IMR-90 (cell line): ENCODE data around the gene PRLR. TPM values are rescaled to one million over a fixed set of nuclear protein-coding genes. Genes with fewer than 3 reads are reported as not detected.

ENCODE experiments used
- ATAC-seq: fragments of 200-7000 bp; cut with Tn5 transposase; 2 replicates; pipeline ENCODE4 v1.9.1; 2020; ENCODE audit warnings: low read depth, mild to moderate bottlenecking, moderate library complexity
- BruUV-seq: library from RNA; stranded (reverse); fragments of 400-500 nt; replicated peaks from 2 replicates; lab custom pipeline; 2021; lab: Mats Ljungman, UMichigan
- CTCF ChIA-PET: fragments of 300-600 bp; formaldehyde crosslinking; extraction: SDS; loops from one replicate; lab custom pipeline; 2021; ENCODE audit warnings: antibody characterized with exemption; lab: Yijun Ruan, JAX
- POLR2A ChIA-PET: fragments of 300-600 bp; sonication (Branson Sonifier 250); formaldehyde crosslinking; loops from one replicate; lab custom pipeline; 2022; ENCODE audit warnings: antibody characterized with exemption; ENCODE audit not compliant: unreplicated experiment; lab: Charles Lee
- DNase-seq: peaks from one replicate; pipeline ENCODE4 v3.0.0; 2013
- H2AFZ ChIP-seq: replicated peaks from 2 replicates; pipeline ENCODE3; 2013; ENCODE audit warnings: low read length, mild to moderate bottlenecking; ENCODE audit not compliant: poor library complexity
- H2AK5ac ChIP-seq: 2 replicates; pipeline ENCODE4 v1.6.1; 2013; ENCODE audit warnings: low read depth, low read length, inconsistent platforms
- H2AK9ac ChIP-seq: replicated peaks from 2 replicates; pipeline ENCODE3; 2013; ENCODE audit warnings: mild to moderate bottlenecking, low read depth, low read length, moderate library complexity; ENCODE audit not compliant: poor library complexity
- H2BK120ac ChIP-seq: 2 replicates; pipeline ENCODE4 v1.6.1; 2013; ENCODE audit warnings: low read depth, low read length, inconsistent platforms
- H2BK15ac ChIP-seq: 3 replicates; pipeline ENCODE4 v1.6.1; 2013; ENCODE audit warnings: low read depth, low read length, inconsistent platforms
- H2BK20ac ChIP-seq: 2 replicates; pipeline ENCODE4 v1.6.1; 2013; ENCODE audit warnings: low read depth, mild to moderate bottlenecking, inconsistent platforms, low read length, moderate library complexity
- H2BK5ac ChIP-seq: 2 replicates; pipeline ENCODE4 v1.6.1; 2013; ENCODE audit warnings: mild to moderate bottlenecking, low read depth, low read length, inconsistent platforms; ENCODE audit not compliant: poor library complexity, severe bottlenecking
- H3K14ac ChIP-seq: replicated peaks from 2 replicates; pipeline ENCODE4 v1.6.1; 2013; ENCODE audit warnings: low read depth, low read length, inconsistent platforms
- H3K18ac ChIP-seq: 2 replicates; pipeline ENCODE4 v1.6.1; 2013; ENCODE audit warnings: low read depth, low read length, control low read depth
- H3K23ac ChIP-seq: 2 replicates; pipeline ENCODE4 v1.6.1; 2013; ENCODE audit warnings: low read depth, low read length, inconsistent platforms
- H3K27ac ChIP-seq: 2 replicates; pipeline ENCODE4 v1.5.1; 2013; ENCODE audit warnings: mild to moderate bottlenecking, control low read depth, low read length; ENCODE audit not compliant: insufficient read depth
- H3K27me3 ChIP-seq: 2 replicates; pipeline ENCODE4 v1.6.1; 2013; ENCODE audit warnings: low read length; ENCODE audit not compliant: control insufficient read depth, insufficient read depth
- H3K36me3 ChIP-seq: 2 replicates; pipeline ENCODE4 v1.6.1; 2013; ENCODE audit warnings: low read length, mixed read lengths; ENCODE audit not compliant: control insufficient read depth, insufficient read depth
- H3K4ac ChIP-seq: 2 replicates; pipeline ENCODE4 v1.6.1; 2013; ENCODE audit warnings: low read depth, low read length, inconsistent platforms
- H3K4me1 ChIP-seq: 2 replicates; pipeline ENCODE4 v1.6.1; 2013; ENCODE audit warnings: low read length, mixed read lengths; ENCODE audit not compliant: control insufficient read depth, insufficient read depth
- H3K4me2 ChIP-seq: 2 replicates; pipeline ENCODE4 v1.6.1; 2013; ENCODE audit warnings: low read depth, mild to moderate bottlenecking, control low read depth, low read length, moderate library complexity
- H3K4me3 ChIP-seq: 2 replicates; pipeline ENCODE4 v1.5.1; 2013; ENCODE audit warnings: low read depth, mild to moderate bottlenecking, control low read depth, low read length, moderate library complexity; ENCODE audit not compliant: insufficient read depth
- H3K56ac ChIP-seq: 2 replicates; pipeline ENCODE4 v1.6.1; 2013; ENCODE audit warnings: low read length, inconsistent platforms; ENCODE audit not compliant: insufficient read depth; ENCODE audit errors: extremely low read depth
- H3K79me1 ChIP-seq, 2 experiments: 2 replicates each; pipeline ENCODE4 v1.6.1; 2013; ENCODE audit warnings: low read length in 2 of 2, inconsistent platforms in 1 of 2, low read depth in 1 of 2
- H3K9ac ChIP-seq: 2 replicates; pipeline ENCODE4 v1.6.1; 2013; ENCODE audit warnings: low read depth, low read length, control low read depth
- H3K9me1 ChIP-seq: 2 replicates; pipeline ENCODE4 v1.6.1; 2013; ENCODE audit warnings: low read length, inconsistent platforms; ENCODE audit not compliant: insufficient read depth
- H3K9me3 ChIP-seq: 2 replicates; pipeline ENCODE4 v1.6.1; 2013; ENCODE audit warnings: low read length; ENCODE audit not compliant: control insufficient read depth, insufficient read depth
- H4K20me1 ChIP-seq: 2 replicates; pipeline ENCODE4 v1.6.1; 2013; ENCODE audit warnings: low read length, inconsistent platforms; ENCODE audit not compliant: insufficient read depth
- H4K5ac ChIP-seq: 2 replicates; pipeline ENCODE4 v1.6.1; 2013; ENCODE audit warnings: mild to moderate bottlenecking, low read depth, low read length, control low read depth
- H4K8ac ChIP-seq, 2 experiments: 2 replicates each; pipeline ENCODE4 v1.6.1; 2013; ENCODE audit warnings: low read depth in 2 of 2, low read length in 2 of 2, control low read depth in 1 of 2, inconsistent platforms in 1 of 2
- H4K91ac ChIP-seq: 2 replicates; pipeline ENCODE4 v1.6.1; 2013; ENCODE audit warnings: low read depth, low read length, inconsistent platforms; ENCODE audit not compliant: insufficient read depth
- CHD1 ChIP-seq: IDR thresholded peaks from 2 replicates; pipeline ENCODE4 v1.6.1; 2012; ENCODE audit warnings: low read depth, low read length, improper control_type of control experiment
- WGBS, 2 experiments: methylation state at CpG; one replicate each; pipeline versions ENCODE4 v1.1.5 to v1.1.7; 2013; ENCODE audit warnings: missing lambda C conversion rate in 2 of 2; ENCODE audit not compliant: insufficient read length in 1 of 2; ENCODE audit errors: extremely low coverage in 2 of 2; 5-methylcytosine and 5-hydroxymethylcytosine counted together
- dilution Hi-C: fragments of 300-500 bp; cut with HindIII; formaldehyde crosslinking; loops from one replicate; pipeline ENCODE4 v1.14.3; 2018; ENCODE audit warnings: low sequenced_read_pairs; ENCODE audit not compliant: unreplicated experiment
- in situ Hi-C: fragments of 300-500 bp; cut with MboI; formaldehyde crosslinking; loops from 3 replicates; pipeline ENCODE4 v1.14.3; 2019; ENCODE audit warnings: low sequenced_read_pairs, inconsistent platforms, mixed read lengths
- intact Hi-C: fragments of 100-400 bp; cut with micrococcal nuclease; formaldehyde crosslinking; loops from 2 replicates; pipeline ENCODE4 v1.10.0; 2022
- polyA plus RNA-seq, 3 experiments: library from polyadenylated mRNA; depleted of rRNA; stranded (reverse); fragments of >200 nt; gene quantifications; 2 replicates each; pipeline ENCODE4 v1.2.3, GENCODE V29; 2012; ENCODE audit warnings: low replicate concordance in 1 of 3
- total RNA-seq: library from RNA; depleted of rRNA; stranded (reverse); fragments of >200 nt; gene quantifications from 2 replicates; pipeline ENCODE4 v1.2.3, GENCODE V29; 2012
- TF ChIP-seq, protein P1 (sequence below): conservative IDR thresholded peaks from 2 replicates; pipeline ENCODE4 v1.5.1; 2012; ENCODE audit warnings: mild to moderate bottlenecking, low read depth, low read length, improper control_type of control experiment

The PRLR gene
- total and polyA plus RNA-seq, 2 of the 4 experiments (the other 2 are of a cell fraction) = 0.24 to 0.54 TPM

GRCh38 chr5:35042781-35043180, 187.5 kb downstream of the PRLR start:
- ATAC-seq = no peak
- Histone ChIP-seq H3K27ac (no peak overlapping the region), H4K8ac (no peak overlapping the region), H3K18ac (no peak overlapping the region), H3K56ac (no peak overlapping the region), H3K27me3 (no peaks in the 10 kb centered on the region), H4K20me1 (no peaks in the 10 kb centered on the region), H2AFZ (no peak overlapping the region), H3K4me2 (no peak overlapping the region), H2BK20ac (no peak overlapping the region), H3K4me1 (peaks cover 4% of the 10 kb centered on the region), H3K79me1 (no peaks in the 10 kb centered on the region), H3K23ac (no peak overlapping the region), H3K14ac (no peak overlapping the region), H2BK15ac (no peak overlapping the region), H3K4ac (no peak overlapping the region), H3K9me1 (no peaks in the 10 kb centered on the region; the same call in none of the 2 replicates), H4K5ac (no peak overlapping the region), H3K9ac (no peak overlapping the region), H3K4me3 (no peak overlapping the region), H3K9me3 (no peaks in the 10 kb centered on the region), H4K91ac (no peak overlapping the region), H2BK120ac (no peak overlapping the region), H2AK9ac (no peak overlapping the region), H3K36me3 (no peaks in the 10 kb centered on the region), H2BK5ac (no peak overlapping the region), H2AK5ac (no peak overlapping the region)
- ChIA-PET CTCF (no interaction called here), POLR2A (no interaction called here)
- in situ Hi-C loops = no loop called here
- no CpG with 5 or more reads among the region's 4 CpGs for WGBS, 2 experiments
- dilution Hi-C loops = no loop called here
- no peak for DNase-seq
- TF ChIP-seq, protein P1, sequence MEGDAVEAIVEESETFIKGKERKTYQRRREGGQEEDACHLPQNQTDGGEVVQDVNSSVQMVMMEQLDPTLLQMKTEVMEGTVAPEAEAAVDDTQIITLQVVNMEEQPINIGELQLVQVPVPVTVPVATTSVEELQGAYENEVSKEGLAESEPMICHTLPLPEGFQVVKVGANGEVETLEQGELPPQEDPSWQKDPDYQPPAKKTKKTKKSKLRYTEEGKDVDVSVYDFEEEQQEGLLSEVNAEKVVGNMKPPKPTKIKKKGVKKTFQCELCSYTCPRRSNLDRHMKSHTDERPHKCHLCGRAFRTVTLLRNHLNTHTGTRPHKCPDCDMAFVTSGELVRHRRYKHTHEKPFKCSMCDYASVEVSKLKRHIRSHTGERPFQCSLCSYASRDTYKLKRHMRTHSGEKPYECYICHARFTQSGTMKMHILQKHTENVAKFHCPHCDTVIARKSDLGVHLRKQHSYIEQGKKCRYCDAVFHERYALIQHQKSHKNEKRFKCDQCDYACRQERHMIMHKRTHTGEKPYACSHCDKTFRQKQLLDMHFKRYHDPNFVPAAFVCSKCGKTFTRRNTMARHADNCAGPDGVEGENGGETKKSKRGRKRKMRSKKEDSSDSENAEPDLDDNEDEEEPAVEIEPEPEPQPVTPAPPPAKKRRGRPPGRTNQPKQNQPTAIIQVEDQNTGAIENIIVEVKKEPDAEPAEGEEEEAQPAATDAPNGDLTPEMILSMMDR = no peak
- TF ChIP-seq CHD1 = no peak
- intact Hi-C loops = no loop called here
- BruUV-seq = no TSS peak
